CD4-positive, CD25-positive, alpha-beta regulatory T cell (primary cell): Measurements from ENCODE around the gene IKZF3. TPM values are rescaled to one million over a fixed set of nuclear protein-coding genes. Genes with fewer than 3 reads are reported as not detected.

Experiments
- ATAC-seq, 2 donors: fragments of 150-1000 bp; cut with Tn5 transposase; one replicate each; pipeline ENCODE4 v1.10.0; 2021; ENCODE audit warnings: low read depth in 2 of 2, moderate number of reproducible peaks in 2 of 2, moderate library complexity in 1 of 2
- DNase-seq, 3 donors: peaks; one replicate each; pipeline versions ENCODE4 v3.0.0 to v3.0.0-alpha.2; 2012 to 2022; ENCODE audit warnings: mixed read lengths in 1 of 3
- H3K27ac ChIP-seq: one replicate; pipeline ENCODE4 v1.7.0; 2013; ENCODE audit warnings: mild to moderate bottlenecking, low read length; ENCODE audit not compliant: insufficient read depth, poor library complexity, severe bottlenecking
- H3K27me3 ChIP-seq: one replicate; pipeline ENCODE4 v1.7.0; 2013; ENCODE audit warnings: low read length; ENCODE audit not compliant: control insufficient read depth, insufficient read depth
- H3K36me3 ChIP-seq: one replicate; pipeline ENCODE4 v1.7.0; 2013; ENCODE audit warnings: mild to moderate bottlenecking, low read length, moderate library complexity; ENCODE audit not compliant: control insufficient read depth, insufficient read depth
- H3K4me1 ChIP-seq: 2 replicates; pipeline ENCODE4 v1.7.0; 2013; ENCODE audit warnings: mild to moderate bottlenecking, low read length; ENCODE audit not compliant: insufficient read depth, control insufficient read depth, poor library complexity, severe bottlenecking
- H3K4me3 ChIP-seq: one replicate; pipeline ENCODE4 v1.7.0; 2013; ENCODE audit warnings: low read depth, mild to moderate bottlenecking, low read length, moderate library complexity
- H3K9me3 ChIP-seq, 2 experiments: 1 replicate in 1 of 2; 2 replicates in 1 of 2; pipeline ENCODE4 v1.7.0; 2013; ENCODE audit warnings: low read length in 2 of 2, mild to moderate bottlenecking in 1 of 2, moderate library complexity in 1 of 2; ENCODE audit not compliant: control insufficient read depth in 2 of 2
- H3K27ac Mint-ChIP-seq, 3 donors: one replicate each; pipeline ENCODE4 v1.8.0; 2020 to 2022; ENCODE audit warnings: mild to moderate bottlenecking in 3 of 3, mixed read lengths in 3 of 3, moderate library complexity in 2 of 3
- H3K27me3 Mint-ChIP-seq: one replicate; pipeline ENCODE4 v1.8.0; 2022; ENCODE audit warnings: mild to moderate bottlenecking, mixed read lengths
- H3K36me3 Mint-ChIP-seq: one replicate; pipeline ENCODE4 v1.8.0; 2020; ENCODE audit warnings: mixed read lengths
- H3K4me1 Mint-ChIP-seq, 4 donors: one replicate each; pipeline ENCODE4 v1.8.0; 2020 to 2022; ENCODE audit warnings: mixed read lengths in 4 of 4, mild to moderate bottlenecking in 1 of 4
- H3K4me3 Mint-ChIP-seq, 4 donors: one replicate each; pipeline ENCODE4 v1.8.0; 2020 to 2022; ENCODE audit warnings: mild to moderate bottlenecking in 4 of 4, mixed read lengths in 4 of 4, moderate library complexity in 3 of 4
- H3K9me3 Mint-ChIP-seq, 7 donors: one replicate each; pipeline ENCODE4 v1.8.0; 2020 to 2022; ENCODE audit warnings: mixed read lengths in 7 of 7, mild to moderate bottlenecking in 3 of 7, moderate library complexity in 2 of 7
- polyA plus RNA-seq, 4 donors: library from polyadenylated mRNA; unstranded; fragments of 300-500 nt; fragmentation: Illumina TruSeq; gene quantifications; one replicate each; pipeline ENCODE4 v1.2.3, GENCODE V29; 2021
- total RNA-seq: library from RNA; stranded (reverse); gene quantifications from one replicate; pipeline ENCODE4 v1.2.3, GENCODE V29; 2022

Gene IKZF3
- total and polyA plus RNA-seq, 5 donors from 2014 or later = 30.4 to 146 (median 36.4) TPM

- Histone ChIP-seq H3K36me3 (peaks cover 13% of the 10 kb centered on the region), H3K4me3 (no peak overlapping the region), H3K27ac (no peak overlapping the region), H3K4me1 (peaks cover 7% of the 10 kb centered on the region), H3K9me3 (no peaks in the 10 kb centered on the region), H3K27me3 (no peaks in the 10 kb centered on the region)
- Mint-ChIP-seq H3K36me3 (peaks cover 14% of the 10 kb centered on the region), H3K9me3 (peaks cover 0 to 2% (median 0%) of the 10 kb centered on the region in 7 donors), H3K27me3 (no peaks in the 10 kb centered on the region), H3K27ac (no peak overlapping the region), H3K4me3 (no peak overlapping the region), H3K4me1 (peaks cover 0 to 16% (median 11%) of the 10 kb centered on the region in 4 donors)
- DNase-seq (no peak), ATAC-seq (no peak)
These were observed 139.4 kb downstream of the IKZF3 start for GRCh38 chr17:39724731-39725130.

GRCh38 chr17:39722965-39723848 lies 140.9 kb downstream of the IKZF3 start:
- H3K27me3 Mint-ChIP-seq = no peaks in the 10 kb centered on the region

GRCh38 chr17:39722104-39722503 lies 142.0 kb downstream of the IKZF3 start:
- H3K27me3 Mint-ChIP-seq = no peaks in the 10 kb centered on the region

More at GRCh38 chr17:39722965-39723848, 140.9 kb downstream of the IKZF3 start:
- no peaks in the 10 kb centered on the region for H3K27me3 ChIP-seq
- DNase-seq = no peak
- peaks cover 6% of the 10 kb centered on the region for H3K36me3 Mint-ChIP-seq
- H3K9me3 Mint-ChIP-seq = peaks cover 0 to under 1% (median 0%) of the 10 kb centered on the region in 7 donors
- no peak overlapping the region for H3K4me3 ChIP-seq
- H3K4me3 Mint-ChIP-seq = peak overlapping the region in 2 of 4 donors; percentile 60 to 68
- H3K9me3 ChIP-seq = no peaks in the 10 kb centered on the region
- peaks cover 0 to 4% (median 2%) of the 10 kb centered on the region in 4 donors for H3K4me1 Mint-ChIP-seq
- H3K36me3 ChIP-seq = peaks cover 7% of the 10 kb centered on the region
- H3K4me1 ChIP-seq = no peaks in the 10 kb centered on the region
- H3K27ac ChIP-seq = no peak overlapping the region
- no peak for ATAC-seq
- no peak overlapping the region for H3K27ac Mint-ChIP-seq

GRCh38 chr17:39719563-39720355 lies 144.4 kb downstream of the IKZF3 start:
- Mint-ChIP-seq H3K27ac (no peak overlapping the region), H3K27me3 (peaks cover 1% of the 10 kb centered on the region), H3K4me1 (peaks cover 0 to 4% (median 0%) of the 10 kb centered on the region in 4 donors), H3K36me3 (no peaks in the 10 kb centered on the region), H3K4me3 (no peak overlapping the region), H3K9me3 (no peaks in the 10 kb centered on the region)
- Histone ChIP-seq H3K27me3 (no peaks in the 10 kb centered on the region), H3K4me1 (no peaks in the 10 kb centered on the region), H3K36me3 (no peaks in the 10 kb centered on the region), H3K27ac (no peak overlapping the region), H3K9me3 (no peaks in the 10 kb centered on the region), H3K4me3 (no peak overlapping the region)
- no peak for ATAC-seq
- no peak for DNase-seq

More at GRCh38 chr17:39722104-39722503, 142.0 kb downstream of the IKZF3 start:
- no peak overlapping the region for H3K4me3 Mint-ChIP-seq
- peaks cover 3% of the 10 kb centered on the region for H3K36me3 Mint-ChIP-seq
- H3K27ac ChIP-seq = no peak overlapping the region
- no peaks in the 10 kb centered on the region for H3K27me3 ChIP-seq
- H3K9me3 ChIP-seq = no peaks in the 10 kb centered on the region
- no peak for DNase-seq
- H3K4me1 Mint-ChIP-seq = peaks cover 0 to 4% (median 2%) of the 10 kb centered on the region in 4 donors
- ATAC-seq = no peak
- no peaks in the 10 kb centered on the region for H3K9me3 Mint-ChIP-seq
- no peak overlapping the region for H3K4me3 ChIP-seq
- H3K36me3 ChIP-seq = no peaks in the 10 kb centered on the region
- H3K4me1 ChIP-seq = no peaks in the 10 kb centered on the region
- H3K27ac Mint-ChIP-seq = no peak overlapping the region

GRCh38 chr17:39717660-39718059 lies 146.5 kb downstream of the IKZF3 start:
- no peaks in the 10 kb centered on the region for H3K4me1 Mint-ChIP-seq
- H3K36me3 ChIP-seq = no peaks in the 10 kb centered on the region
- no peak overlapping the region for H3K4me3 ChIP-seq
- H3K27ac ChIP-seq = no peak overlapping the region
- no peaks in the 10 kb centered on the region for H3K4me1 ChIP-seq
- peaks cover 9% of the 10 kb centered on the region for H3K27me3 Mint-ChIP-seq
- DNase-seq (no peak), ATAC-seq (no peak)
- H3K9me3 Mint-ChIP-seq = no peaks in the 10 kb centered on the region
- no peaks in the 10 kb centered on the region for H3K9me3 ChIP-seq
- H3K4me3 Mint-ChIP-seq = no peak overlapping the region
- H3K27ac Mint-ChIP-seq = no peak overlapping the region
- H3K36me3 Mint-ChIP-seq = no peaks in the 10 kb centered on the region
- no peaks in the 10 kb centered on the region for H3K27me3 ChIP-seq

GRCh38 chr17:39716879-39717536 lies 147.1 kb downstream of the IKZF3 start:
- no peaks in the 10 kb centered on the region for H3K4me1 ChIP-seq
- DNase-seq (no peak), ATAC-seq (no peak)
- no peak overlapping the region for H3K27ac ChIP-seq
- H3K4me1 Mint-ChIP-seq = no peaks in the 10 kb centered on the region
- no peak overlapping the region for H3K4me3 Mint-ChIP-seq
- H3K27ac Mint-ChIP-seq = no peak overlapping the region
- H3K36me3 Mint-ChIP-seq = no peaks in the 10 kb centered on the region
- H3K36me3 ChIP-seq = no peaks in the 10 kb centered on the region
- H3K9me3 Mint-ChIP-seq = no peaks in the 10 kb centered on the region
- H3K4me3 ChIP-seq = no peak overlapping the region
- H3K27me3 ChIP-seq = no peaks in the 10 kb centered on the region
- H3K27me3 Mint-ChIP-seq = peaks cover 9% of the 10 kb centered on the region
- no peaks in the 10 kb centered on the region for H3K9me3 ChIP-seq

GRCh38 chr17:39716073-39716818 lies 147.9 kb downstream of the IKZF3 start:
- H3K27me3 Mint-ChIP-seq = peaks cover 9% of the 10 kb centered on the region
- no peak for ATAC-seq

More at GRCh38 chr17:39716073-39716818, 147.9 kb downstream of the IKZF3 start:
- H3K9me3 ChIP-seq = no peaks in the 10 kb centered on the region
- no peaks in the 10 kb centered on the region for H3K36me3 ChIP-seq
- Mint-ChIP-seq H3K4me1 (no peaks in the 10 kb centered on the region), H3K27ac (no peak overlapping the region), H3K36me3 (no peaks in the 10 kb centered on the region), H3K9me3 (no peaks in the 10 kb centered on the region), H3K4me3 (no peak overlapping the region)
- H3K4me1 ChIP-seq = no peaks in the 10 kb centered on the region
- no peak overlapping the region for H3K4me3 ChIP-seq
- no peak overlapping the region for H3K27ac ChIP-seq
- no peaks in the 10 kb centered on the region for H3K27me3 ChIP-seq
- no peak for DNase-seq
